ENCODE results near the gene HIVEP2. TPM values are rescaled to one million over a fixed set of nuclear protein-coding genes. Genes with fewer than 3 reads are reported as not detected.
A peak's percentile ranks its signal among the peaks of the same experiment; 100 is the strongest.

Gene HIVEP2
- total RNA-seq, 1 experiment from 2014 or later = 5.6 TPM

GRCh38 chr6:142820338-142821051 lies 124.5 kb downstream of the HIVEP2 start:
- no peak for DNase-seq (ENCODE audit: low spot score)

DNA sequence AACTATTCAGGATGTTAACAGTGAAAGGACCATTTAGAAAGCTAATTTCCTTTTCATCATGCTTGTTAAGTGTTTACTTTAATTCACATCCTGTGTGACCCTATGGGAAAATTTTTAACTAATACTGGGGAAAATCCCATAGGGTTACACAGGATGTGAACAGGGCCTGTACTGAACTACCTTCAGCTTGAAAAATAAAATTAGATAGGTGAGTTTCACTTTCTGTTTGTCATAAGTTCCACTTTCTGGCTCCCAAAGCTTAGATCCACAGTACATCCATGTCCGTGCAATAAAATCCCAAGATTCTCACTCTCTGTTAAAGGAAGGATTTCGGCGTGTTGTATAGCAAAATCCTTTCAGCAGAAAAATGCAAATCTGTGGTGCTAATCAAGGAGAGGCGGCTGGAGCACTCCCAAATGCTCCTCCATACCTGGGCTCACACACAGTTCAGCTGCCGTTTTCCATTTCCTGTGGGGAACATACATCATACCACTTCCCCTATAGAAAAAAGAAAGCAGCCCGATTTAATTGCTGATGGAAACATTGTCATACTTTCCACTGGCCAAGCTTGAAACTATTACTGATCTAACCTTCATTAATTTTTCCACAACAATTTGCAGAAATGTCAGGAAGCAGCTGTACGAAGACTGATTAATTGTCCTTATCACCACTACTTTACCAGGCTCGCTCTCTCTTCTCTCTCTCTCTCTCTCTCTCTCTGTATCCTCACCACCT lies 125.2 kb downstream of the HIVEP2 start:
- peak; percentile 52 for DNase-seq (ENCODE audit: low spot score)

DNA sequence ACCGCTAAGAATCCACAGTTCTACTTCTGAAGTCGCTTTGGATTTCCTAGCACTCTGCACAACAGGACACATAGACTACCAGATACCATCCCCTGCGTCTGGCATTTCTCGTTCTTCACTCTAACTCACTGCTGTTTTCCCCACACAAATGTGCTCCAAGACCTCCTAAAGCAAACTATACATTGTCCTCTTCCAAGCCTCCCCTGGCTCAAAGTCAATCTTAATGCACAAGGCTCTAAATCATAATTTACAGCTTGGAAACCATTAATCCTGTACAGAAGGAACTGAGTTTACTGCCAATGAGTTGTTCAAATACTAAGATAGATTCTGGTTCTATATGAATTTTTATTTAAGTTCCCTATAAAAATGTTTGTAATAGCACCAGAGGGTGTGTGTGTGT lies 128.5 kb downstream of the HIVEP2 start:
- no peak for DNase-seq (ENCODE audit: low spot score)

DNA sequence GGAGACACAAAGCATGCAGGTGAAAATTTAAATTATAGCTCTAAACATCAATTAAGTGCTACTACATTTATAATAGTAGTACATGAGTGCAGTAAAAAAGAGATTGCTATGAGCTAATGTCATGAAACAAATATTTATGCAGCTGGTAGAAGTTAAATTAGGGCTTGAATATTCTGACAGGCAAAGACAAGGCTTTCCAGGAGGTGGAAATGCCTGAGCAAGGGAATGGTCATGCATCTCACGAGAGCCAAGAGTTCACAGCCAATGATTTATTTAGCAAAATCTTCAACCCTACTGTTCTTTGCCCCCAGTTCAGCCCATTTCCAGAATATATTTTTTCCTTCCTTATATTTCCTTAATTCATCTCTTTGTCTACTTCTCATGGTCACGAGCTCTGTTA lies 128.9 kb downstream of the HIVEP2 start:
- no peak for DNase-seq (ENCODE audit: low spot score)

- no peak for DNase-seq (ENCODE audit: low spot score)
Observed at GRCh38 chr6:142811923-142812322, 133.1 kb downstream of the HIVEP2 start.

- no peak for DNase-seq (ENCODE audit: low spot score)
Observed at GRCh38 chr6:142810952-142811514, 133.9 kb downstream of the HIVEP2 start.

DNA sequence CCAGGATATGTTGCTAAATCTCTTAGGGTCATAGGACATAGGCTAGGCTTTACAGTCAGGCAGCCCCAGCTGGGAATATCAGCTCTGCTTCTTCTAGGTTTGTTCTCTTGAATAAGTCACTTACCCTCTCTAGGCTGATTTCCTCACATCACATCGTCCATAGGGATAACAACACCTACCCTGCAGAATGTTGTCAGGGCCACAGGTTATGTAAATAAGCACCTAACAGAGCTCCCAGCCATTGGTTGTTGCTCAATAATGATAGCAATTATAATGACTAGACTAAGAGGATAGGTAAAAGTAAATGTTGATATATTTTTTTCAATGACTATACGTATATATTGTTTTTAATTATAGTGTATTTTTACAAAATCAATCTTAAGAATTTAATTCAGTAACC lies 135.0 kb downstream of the HIVEP2 start:
- no peak for DNase-seq (ENCODE audit: low spot score)

GRCh38 chr6:142808405-142809061 lies 136.4 kb downstream of the HIVEP2 start:
- no peak for DNase-seq (ENCODE audit: low spot score)

DNA sequence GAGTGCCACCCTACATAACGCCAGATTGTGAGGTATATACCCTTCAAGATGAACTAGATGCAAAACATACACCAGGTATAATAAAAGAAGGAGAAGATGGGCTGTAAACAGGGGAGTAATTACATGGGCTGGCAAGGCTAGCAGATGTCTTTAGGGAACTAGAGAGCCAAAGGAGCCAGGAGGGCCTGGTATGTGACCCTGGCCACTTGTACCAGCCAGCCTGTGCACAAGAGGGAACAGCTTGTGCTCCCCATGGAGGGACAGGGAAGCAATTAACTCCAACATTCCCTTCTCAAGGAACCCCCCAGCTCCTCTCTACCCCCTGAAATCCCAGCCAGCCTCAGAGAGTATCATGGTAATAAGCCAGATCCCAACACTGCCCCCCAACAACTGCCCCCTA lies 139.9 kb downstream of the HIVEP2 start:
- no peak for DNase-seq (ENCODE audit: low spot score)

DNA sequence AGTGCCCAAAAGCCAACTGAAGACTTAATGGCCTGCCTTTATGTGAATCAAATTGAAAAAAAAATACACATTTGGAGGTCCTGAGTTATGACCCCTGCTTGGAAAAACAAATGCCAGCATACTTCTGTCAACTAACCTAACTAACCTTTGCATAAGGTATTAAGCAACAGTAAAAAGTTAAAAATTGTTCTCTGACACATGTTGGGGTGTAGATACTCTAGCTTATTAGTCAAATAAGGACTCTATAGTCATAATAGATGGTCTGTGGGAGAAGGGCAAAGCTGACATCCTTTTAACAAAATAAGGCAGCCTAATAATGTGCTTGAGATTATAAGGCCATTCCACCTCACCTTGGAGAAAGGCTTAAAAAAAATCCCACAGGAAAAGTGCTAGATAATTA lies 140.5 kb downstream of the HIVEP2 start:
- no peak for DNase-seq (ENCODE audit: low spot score)

- no peak for DNase-seq (ENCODE audit: low spot score)
Observed at GRCh38 chr6:142803495-142804058, 141.4 kb downstream of the HIVEP2 start.

GRCh38 chr6:142803032-142803431 lies 141.9 kb downstream of the HIVEP2 start:
- DNase-seq (ENCODE audit: low spot score) = no peak

DNA sequence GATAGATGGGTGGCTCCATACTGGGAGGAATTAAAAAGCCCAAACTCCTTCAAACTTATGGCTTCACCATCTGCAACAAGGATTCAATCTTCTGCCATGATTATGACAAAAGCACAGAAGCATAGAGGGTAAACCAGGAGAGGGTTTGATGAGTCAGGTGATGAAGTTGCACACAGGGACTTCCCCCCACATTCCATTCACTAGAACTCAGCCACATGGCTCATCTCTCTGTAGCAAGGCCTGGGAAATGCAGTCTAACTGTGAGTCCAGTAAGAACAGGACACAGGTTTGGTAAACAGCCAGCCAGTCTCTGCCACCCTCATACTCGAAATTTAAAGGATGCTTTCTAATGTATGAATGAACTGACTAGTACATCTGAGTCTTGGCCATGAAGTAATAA lies 142.9 kb downstream of the HIVEP2 start:
- DNase-seq (ENCODE audit: low spot score) = peak; percentile 97

- DNase-seq (ENCODE audit: low spot score) = no peak
Observed at GRCh38 chr6:142800240-142800639, 144.7 kb downstream of the HIVEP2 start.

DNA sequence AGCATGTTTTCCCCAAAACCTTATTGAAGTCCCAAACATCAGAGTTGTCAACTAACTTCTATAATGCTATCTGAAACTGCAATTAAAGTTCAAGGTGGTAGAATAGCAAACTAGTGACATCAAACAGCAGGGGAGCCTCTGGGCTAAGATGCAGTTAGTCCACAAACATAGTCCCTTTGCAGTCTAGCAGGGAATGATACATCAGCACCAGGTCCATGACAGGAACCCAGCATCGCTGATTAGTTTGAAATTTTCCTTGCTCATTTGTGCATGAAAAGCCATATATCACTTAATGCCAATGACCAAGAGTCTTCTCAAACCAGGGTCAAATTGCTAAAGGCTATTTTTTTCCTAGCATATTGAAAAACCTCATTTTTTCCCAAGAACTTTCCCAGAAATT lies 145.3 kb downstream of the HIVEP2 start:
- no peak for DNase-seq (ENCODE audit: low spot score)

- no peak for DNase-seq (ENCODE audit: low spot score)
Observed at GRCh38 chr6:142797159-142797558, 147.8 kb downstream of the HIVEP2 start.

- no peak for DNase-seq (ENCODE audit: low spot score)
Observed at GRCh38 chr6:142796571-142796970, 148.4 kb downstream of the HIVEP2 start.

GRCh38 chr6:142796024-142796423 lies 149.0 kb downstream of the HIVEP2 start:
- no peak for DNase-seq (ENCODE audit: low spot score)

GRCh38 chr6:142794424-142794823 lies 150.6 kb downstream of the HIVEP2 start:
- no peak for DNase-seq (ENCODE audit: low spot score)

DNA sequence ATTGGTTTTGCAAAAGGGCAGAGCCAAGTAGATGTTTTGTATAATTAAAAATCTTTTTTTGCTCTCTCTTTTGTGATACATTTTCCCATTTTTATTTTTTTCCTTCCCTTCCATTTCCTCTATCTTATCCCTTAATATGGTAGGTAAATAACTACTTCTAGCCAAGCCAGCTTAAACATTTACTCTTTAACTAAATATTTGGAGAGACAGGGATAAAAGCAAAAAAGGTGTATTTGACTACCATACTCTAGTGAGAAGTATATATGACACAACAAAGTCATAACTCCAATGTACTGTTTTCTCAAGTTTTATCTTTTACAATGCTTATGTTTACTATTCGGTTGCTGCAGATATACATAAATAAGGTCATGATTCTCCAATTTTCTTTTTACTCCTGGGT lies 154.7 kb downstream of the HIVEP2 start:
- DNase-seq (ENCODE audit: low spot score) = no peak

DNA sequence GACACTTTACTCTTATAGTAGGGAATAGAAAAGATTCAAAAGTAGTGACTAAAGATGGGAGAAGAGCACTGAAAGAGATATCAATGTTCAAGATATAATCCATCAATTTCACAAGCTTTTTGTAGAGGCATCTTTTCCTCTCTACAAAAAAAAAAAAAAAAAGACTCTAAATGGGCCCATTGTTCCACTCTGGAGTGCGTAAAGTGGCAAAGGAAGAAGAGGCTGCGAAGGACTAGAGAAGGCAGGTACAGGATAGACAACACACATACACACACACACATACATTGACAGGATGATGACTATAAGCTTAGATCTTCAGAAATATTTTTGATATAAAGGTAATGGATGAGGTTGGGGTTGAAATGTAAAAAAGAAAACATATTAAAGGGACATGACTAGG lies 157.6 kb downstream of the HIVEP2 start:
- DNase-seq (ENCODE audit: low spot score) = no peak

DNA sequence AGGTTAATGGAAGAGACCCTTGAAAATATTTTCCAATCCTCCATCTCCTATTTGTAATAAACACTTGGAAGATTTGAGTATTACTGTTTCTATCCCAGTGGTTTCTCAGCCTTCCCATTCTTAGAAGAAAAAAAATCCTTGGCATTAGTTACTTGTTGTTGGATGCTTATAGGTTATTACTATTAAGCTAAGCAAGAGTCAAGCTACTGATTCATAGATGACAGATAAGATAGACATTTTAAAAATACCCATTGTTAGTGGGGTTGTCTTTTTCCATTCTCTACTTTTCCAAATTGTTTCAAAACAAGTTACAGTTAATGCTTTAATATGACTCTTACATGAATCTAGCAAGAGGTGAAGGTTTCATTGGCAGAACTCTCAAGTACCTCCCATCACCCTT lies 158.5 kb downstream of the HIVEP2 start:
- DNase-seq (ENCODE audit: low spot score) = peak; percentile 5
